HUES6 (cell line): ENCODE results near the gene SHPK.

Source experiments
- H3K27ac ChIP-seq: 2 replicates; pipeline ENCODE4 v1.7.0; 2013; ENCODE audit warnings: low read depth, mild to moderate bottlenecking, low read length, inconsistent platforms
- H3K27me3 ChIP-seq: 2 replicates; pipeline ENCODE4 v1.6.1; 2013; ENCODE audit warnings: low read length; ENCODE audit not compliant: control insufficient read depth, insufficient read depth
- H3K36me3 ChIP-seq: 2 replicates; pipeline ENCODE4 v1.6.1; 2013; ENCODE audit warnings: low read length; ENCODE audit not compliant: control insufficient read depth, insufficient read depth
- H3K4me1 ChIP-seq: 2 replicates; pipeline ENCODE4 v1.6.1; 2013; ENCODE audit warnings: low read length; ENCODE audit not compliant: control insufficient read depth, insufficient read depth
- H3K4me3 ChIP-seq: 2 replicates; pipeline ENCODE4 v1.5.1; 2013; ENCODE audit warnings: low read depth, low read length
- H3K9ac ChIP-seq: one replicate; pipeline ENCODE4 v1.6.1; 2013; ENCODE audit warnings: mild to moderate bottlenecking, low read length
- H3K9me3 ChIP-seq: 2 replicates; pipeline ENCODE4 v1.6.1; 2013; ENCODE audit warnings: low read depth, low read length; ENCODE audit not compliant: control insufficient read depth, insufficient read depth

Gene SHPK

DNA sequence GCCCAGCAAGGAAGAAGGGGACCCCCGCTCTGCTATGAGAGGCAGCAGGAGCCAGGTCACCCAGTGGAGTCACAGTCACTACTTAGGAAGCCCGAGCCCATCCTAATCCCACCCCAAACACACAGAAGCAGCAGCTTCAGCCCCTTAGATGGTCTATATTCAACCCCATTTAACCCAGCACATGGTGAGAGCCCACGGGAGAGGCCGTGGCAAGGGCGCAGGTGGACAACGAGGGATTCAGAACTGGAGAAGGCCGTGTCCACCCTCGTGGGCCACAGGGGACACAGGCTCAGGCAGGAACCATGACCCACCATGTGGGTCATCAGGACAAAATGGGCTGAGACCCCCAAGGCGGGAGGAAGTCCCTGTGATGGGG lies 76.8 kb downstream of the SHPK start:
- H3K9me3 ChIP-seq: no peaks in the 10 kb centered on the region
- no peaks in the 10 kb centered on the region for H3K27me3 ChIP-seq
- H3K4me3 ChIP-seq: no peak overlapping the region
- H3K27ac ChIP-seq: no peak overlapping the region
- no peak overlapping the region for H3K9ac ChIP-seq
- H3K4me1 ChIP-seq: peaks cover 13% of the 10 kb centered on the region; the same call in 1 of the 2 replicates
- no peaks in the 10 kb centered on the region for H3K36me3 ChIP-seq

DNA sequence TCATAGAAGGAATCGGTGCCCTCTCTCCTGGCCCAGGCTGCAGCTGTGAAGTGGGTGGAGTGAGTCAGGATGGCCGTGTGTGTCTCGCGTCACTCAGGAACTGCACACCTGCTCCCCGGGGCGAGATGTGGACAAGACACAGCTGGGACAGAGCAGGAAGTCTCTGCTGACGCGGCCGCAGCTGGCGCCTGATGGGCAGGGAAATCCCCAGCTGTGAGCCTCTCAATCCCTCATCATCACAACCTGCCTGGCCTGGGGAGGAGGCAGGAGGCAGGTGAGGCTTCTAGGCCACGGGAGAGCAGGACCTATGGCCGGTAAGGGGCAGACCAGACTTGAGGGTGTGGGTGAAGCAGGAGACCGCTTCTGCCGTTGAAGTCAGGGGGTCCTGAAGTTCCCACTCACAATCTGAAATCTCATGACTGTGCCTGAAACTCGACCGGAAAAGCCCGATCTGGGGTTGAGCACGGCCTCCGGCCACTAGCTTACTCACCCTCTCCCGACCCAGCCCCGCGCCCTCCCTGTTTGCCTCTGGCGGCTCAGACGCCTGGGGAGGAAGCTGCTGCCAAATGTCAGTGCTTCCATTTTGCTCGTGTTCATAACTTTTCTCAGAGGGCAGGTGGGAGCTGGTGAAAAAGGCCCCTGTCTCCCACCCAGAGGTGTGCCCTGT lies 77.3 kb downstream of the SHPK start:
- Histone ChIP-seq H3K4me1 (peaks cover 13% of the 10 kb centered on the region; the same call in 1 of the 2 replicates), H3K9me3 (no peaks in the 10 kb centered on the region), H3K27ac (no peak overlapping the region), H3K27me3 (no peaks in the 10 kb centered on the region), H3K9ac (no peak overlapping the region), H3K4me3 (no peak overlapping the region), H3K36me3 (no peaks in the 10 kb centered on the region)
